ENCODE data around the gene CDC42EP4. TPM values are rescaled to one million over a fixed set of nuclear protein-coding genes. Genes with fewer than 3 reads are reported as not detected.
A peak's percentile ranks its signal among the peaks of the same experiment; 100 is the strongest.

CDC42EP4 gene
- total and polyA plus RNA-seq, 10 of the 15 experiments (the other 5 are each of a cell fraction or from before 2014, with no cell fraction given), result 0.05 to 7.1 (median 2.7) TPM

DNA sequence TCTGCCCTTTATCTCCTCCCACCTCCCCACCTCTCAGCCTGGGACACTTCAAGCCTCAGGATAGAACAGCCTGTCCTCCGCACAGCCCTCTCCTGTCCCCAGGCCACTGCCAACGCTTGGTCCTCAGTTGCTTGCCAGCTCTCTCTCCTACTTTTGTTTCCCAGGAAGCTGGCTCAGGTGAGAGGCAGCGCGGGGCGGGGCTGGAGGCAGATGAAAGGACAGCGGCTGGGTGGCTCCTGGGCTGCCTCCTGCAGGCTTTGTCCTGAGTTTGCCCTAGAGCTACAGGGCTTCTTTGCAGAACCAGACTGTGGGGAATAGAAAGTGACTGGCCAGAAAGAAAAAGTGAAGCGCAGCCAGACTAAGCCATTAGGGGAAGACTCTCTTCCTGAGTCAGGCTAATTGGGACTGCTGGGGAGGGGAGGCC, 48.2 kb upstream of the CDC42EP4 start (continued):
- TF ChIP-seq ZNF24 (IDR thresholded peaks at IDR 0.05), result no peak
- no peak for TF ChIP-seq ZSCAN29 (IDR thresholded peaks at IDR 0.05)

DNA sequence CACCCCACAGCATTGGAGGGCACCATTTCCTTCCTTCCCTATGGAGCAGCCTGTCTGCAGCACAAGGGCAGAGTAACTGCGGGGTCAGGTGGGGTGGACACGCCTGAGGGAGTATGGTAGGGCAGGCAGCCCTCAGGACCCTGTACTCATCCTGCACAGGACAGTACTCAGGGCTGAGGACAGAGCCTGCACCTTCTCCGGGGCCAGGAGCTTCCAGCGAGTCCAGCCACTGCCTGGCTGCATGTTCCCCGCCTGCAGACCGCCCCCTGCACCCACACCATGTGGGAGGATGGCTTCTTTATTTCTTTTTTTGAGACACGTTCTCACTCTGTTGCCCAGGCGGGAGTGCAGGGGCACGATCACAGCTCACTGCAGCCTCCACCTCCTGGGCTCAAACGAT, 47.6 kb upstream of the CDC42EP4 start:
- 9% methylated on average over 10 of the region's 10 CpGs for WGBS (ENCODE audit: insufficient coverage, insufficient replicate concordance, low lambda C conversion rate, missing lambda C conversion rate)
- ChIA-PET POLR2A (no interaction called here), RAD21 (ENCODE audit: unreplicated experiment) (no interaction called here), CTCF (interaction anchor here (0.7 kb wide), 1 partner anchor 10 kb away, joined by 3 read pairs; no protein-coding TSS in a partner anchor), SMC1A (ENCODE audit: uncharacterized antibody, unreplicated experiment) (interaction anchor here (0.6 to 1.0 kb wide), 2 partner anchors 15 to 1064 kb away, joined by 3 read pairs; no protein-coding TSS in a partner anchor)
- ATAC-seq, result peak; percentile 13; the same call in 1 of the 3 replicates
- H3K36me3 ChIP-seq (ENCODE audit: control insufficient read depth in 2 of 2, insufficient read depth in 2 of 2, low read length in 1 of 2), result no peaks in the 10 kb centered on the region
- no peaks in the 10 kb centered on the region; a peak in 1 of 4 replicates for H3K27me3 ChIP-seq (replicated peaks in 1 of 2; ENCODE audit: control insufficient read depth in 2 of 2, insufficient read depth in 2 of 2, low read length in 1 of 2)
- no peak overlapping the region for H3K9ac ChIP-seq (ENCODE audit: control insufficient read depth, insufficient read depth, low read length)
- H3K4me2 ChIP-seq (ENCODE audit: control insufficient read depth, insufficient read depth), result no peak overlapping the region
- FAIRE-seq, result no peak
- H4K20me1 ChIP-seq (ENCODE audit: control insufficient read depth, insufficient read depth), result no peaks in the 10 kb centered on the region
- no peak overlapping the region for H3K4me3 ChIP-seq
- in situ Hi-C loops (cut with MboI), result no loop called here
- H3K9me3 ChIP-seq (replicated peaks; ENCODE audit: control insufficient read depth, insufficient read depth, low read length), result no peaks in the 10 kb centered on the region
- BruUV-seq (replicated peaks), result no TSS peak
- TF ChIP-seq POU2F2 (IDR thresholded peaks at IDR 0.05; ENCODE audit: borderline replicate concordance, low read depth, low read length) (no peak), ZNF274 (IDR thresholded peaks at IDR 0.05; ENCODE audit: insufficient read depth, insufficient read length) (no peak), BRCA1 (IDR thresholded peaks at IDR 0.05; ENCODE audit: low read depth, low read length) (no peak), RAD51 (IDR thresholded peaks at IDR 0.05) (no peak), LARP7 (IDR thresholded peaks at IDR 0.05) (no peak), FOS (IDR thresholded peaks at IDR 0.05; ENCODE audit: borderline replicate concordance, extremely low read depth, insufficient read length) (no peak), CHD2 (IDR thresholded peaks at IDR 0.05; ENCODE audit: borderline replicate concordance, low read depth, low read length) (no peak), EP300 (IDR thresholded peaks at IDR 0.05; ENCODE audit: borderline replicate concordance in 1 of 2, control insufficient read depth in 1 of 2, low read depth in 2 of 2, low read length in 2 of 2) (no peak), NFYB (IDR thresholded peaks at IDR 0.05; ENCODE audit: insufficient read depth, low read depth, low read length) (no peak), SUPT20H (IDR thresholded peaks at IDR 0.05; ENCODE audit: borderline replicate concordance, control insufficient read depth, low read depth, low read length) (no peak)
- TF ChIP-seq, protein P1, sequence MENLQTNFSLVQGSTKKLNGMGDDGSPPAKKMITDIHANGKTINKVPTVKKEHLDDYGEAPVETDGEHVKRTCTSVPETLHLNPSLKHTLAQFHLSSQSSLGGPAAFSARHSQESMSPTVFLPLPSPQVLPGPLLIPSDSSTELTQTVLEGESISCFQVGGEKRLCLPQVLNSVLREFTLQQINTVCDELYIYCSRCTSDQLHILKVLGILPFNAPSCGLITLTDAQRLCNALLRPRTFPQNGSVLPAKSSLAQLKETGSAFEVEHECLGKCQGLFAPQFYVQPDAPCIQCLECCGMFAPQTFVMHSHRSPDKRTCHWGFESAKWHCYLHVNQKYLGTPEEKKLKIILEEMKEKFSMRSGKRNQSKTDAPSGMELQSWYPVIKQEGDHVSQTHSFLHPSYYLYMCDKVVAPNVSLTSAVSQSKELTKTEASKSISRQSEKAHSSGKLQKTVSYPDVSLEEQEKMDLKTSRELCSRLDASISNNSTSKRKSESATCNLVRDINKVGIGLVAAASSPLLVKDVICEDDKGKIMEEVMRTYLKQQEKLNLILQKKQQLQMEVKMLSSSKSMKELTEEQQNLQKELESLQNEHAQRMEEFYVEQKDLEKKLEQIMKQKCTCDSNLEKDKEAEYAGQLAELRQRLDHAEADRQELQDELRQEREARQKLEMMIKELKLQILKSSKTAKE (IDR thresholded peaks at IDR 0.05; ENCODE audit: low read depth, poor library complexity, severe bottlenecking), result no peak
- TF ChIP-seq, protein P2, sequence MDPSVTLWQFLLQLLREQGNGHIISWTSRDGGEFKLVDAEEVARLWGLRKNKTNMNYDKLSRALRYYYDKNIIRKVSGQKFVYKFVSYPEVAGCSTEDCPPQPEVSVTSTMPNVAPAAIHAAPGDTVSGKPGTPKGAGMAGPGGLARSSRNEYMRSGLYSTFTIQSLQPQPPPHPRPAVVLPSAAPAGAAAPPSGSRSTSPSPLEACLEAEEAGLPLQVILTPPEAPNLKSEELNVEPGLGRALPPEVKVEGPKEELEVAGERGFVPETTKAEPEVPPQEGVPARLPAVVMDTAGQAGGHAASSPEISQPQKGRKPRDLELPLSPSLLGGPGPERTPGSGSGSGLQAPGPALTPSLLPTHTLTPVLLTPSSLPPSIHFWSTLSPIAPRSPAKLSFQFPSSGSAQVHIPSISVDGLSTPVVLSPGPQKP (IDR thresholded peaks at IDR 0.05; ENCODE audit: low read depth, low read length), result no peak
- TF ChIP-seq, protein P3, sequence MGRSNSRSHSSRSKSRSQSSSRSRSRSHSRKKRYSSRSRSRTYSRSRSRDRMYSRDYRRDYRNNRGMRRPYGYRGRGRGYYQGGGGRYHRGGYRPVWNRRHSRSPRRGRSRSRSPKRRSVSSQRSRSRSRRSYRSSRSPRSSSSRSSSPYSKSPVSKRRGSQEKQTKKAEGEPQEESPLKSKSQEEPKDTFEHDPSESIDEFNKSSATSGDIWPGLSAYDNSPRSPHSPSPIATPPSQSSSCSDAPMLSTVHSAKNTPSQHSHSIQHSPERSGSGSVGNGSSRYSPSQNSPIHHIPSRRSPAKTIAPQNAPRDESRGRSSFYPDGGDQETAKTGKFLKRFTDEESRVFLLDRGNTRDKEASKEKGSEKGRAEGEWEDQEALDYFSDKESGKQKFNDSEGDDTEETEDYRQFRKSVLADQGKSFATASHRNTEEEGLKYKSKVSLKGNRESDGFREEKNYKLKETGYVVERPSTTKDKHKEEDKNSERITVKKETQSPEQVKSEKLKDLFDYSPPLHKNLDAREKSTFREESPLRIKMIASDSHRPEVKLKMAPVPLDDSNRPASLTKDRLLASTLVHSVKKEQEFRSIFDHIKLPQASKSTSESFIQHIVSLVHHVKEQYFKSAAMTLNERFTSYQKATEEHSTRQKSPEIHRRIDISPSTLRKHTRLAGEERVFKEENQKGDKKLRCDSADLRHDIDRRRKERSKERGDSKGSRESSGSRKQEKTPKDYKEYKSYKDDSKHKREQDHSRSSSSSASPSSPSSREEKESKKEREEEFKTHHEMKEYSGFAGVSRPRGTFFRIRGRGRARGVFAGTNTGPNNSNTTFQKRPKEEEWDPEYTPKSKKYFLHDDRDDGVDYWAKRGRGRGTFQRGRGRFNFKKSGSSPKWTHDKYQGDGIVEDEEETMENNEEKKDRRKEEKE (IDR thresholded peaks at IDR 0.05), result no peak
- no peak for DNase-seq (ENCODE audit: low read depth, low spot score)
- no peaks in the 10 kb centered on the region for H3K4me1 ChIP-seq (ENCODE audit: control insufficient read depth, insufficient read depth, low read length)
- no peak overlapping the region for H2AFZ ChIP-seq (ENCODE audit: control insufficient read depth, low read depth, low read length)
- H3K79me2 ChIP-seq (ENCODE audit: control insufficient read depth, insufficient read depth, low read length), result no peaks in the 10 kb centered on the region
- no peak overlapping the region for H3K27ac ChIP-seq (ENCODE audit: control insufficient read depth, insufficient read depth)
- intact Hi-C loops (cut with micrococcal nuclease; ENCODE audit: unreplicated experiment), result no loop called here

Data from GM12878 (cell line).